Heart right ventricle (tissue), 16 donors: ENCODE data around the gene HESX1. TPM values are rescaled to one million over a fixed set of nuclear protein-coding genes. Genes with fewer than 3 reads are reported as not detected.

ENCODE experiments used
- ATAC-seq, 8 donors: fragments of 200-7000 bp; cut with Tn5 transposase; one replicate each; pipeline ENCODE4 v1.9.1; 2020; ENCODE audit warnings: mild to moderate bottlenecking in 8 of 8, moderate library complexity in 8 of 8, moderate number of reproducible peaks in 1 of 8
- DNase-seq, 2 donors: peaks; one replicate each; pipeline ENCODE4 v3.0.0-alpha.2; 2020
- H3K27ac ChIP-seq, 10 donors: fragments of 200-600 bp; sonication (generic) in 2 of 10; one replicate each; pipeline versions ENCODE4 v1.5.0 to v1.8.0; 2020 to 2022; ENCODE audit warnings: mild to moderate bottlenecking in 3 of 10
- H3K27me3 ChIP-seq, 7 donors: fragments of 200-600 bp; one replicate each; pipeline ENCODE4 v1.8.0; 2021 to 2022; ENCODE audit warnings: mild to moderate bottlenecking in 2 of 7
- H3K36me3 ChIP-seq, 9 donors: fragments of 200-600 bp; sonication (generic) in 1 of 9; one replicate each; pipeline versions ENCODE4 v1.5.0 to v1.8.0; 2020 to 2022; ENCODE audit warnings: mild to moderate bottlenecking in 2 of 9
- H3K4me1 ChIP-seq, 9 donors: fragments of 200-600 bp; sonication (generic) in 1 of 9; one replicate each; pipeline versions ENCODE4 v1.5.0 to v1.8.0; 2020 to 2022; ENCODE audit warnings: mild to moderate bottlenecking in 4 of 9
- H3K4me3 ChIP-seq, 10 donors: fragments of 200-600 bp; sonication (generic) in 2 of 10; one replicate each; pipeline versions ENCODE4 v1.5.0 to v1.8.0; 2020 to 2022; ENCODE audit warnings: mild to moderate bottlenecking in 7 of 10, moderate library complexity in 2 of 10
- H3K9me3 ChIP-seq, 11 donors: fragments of 200-600 bp in 10 of 11; sonication (generic) in 2 of 11; one replicate each; pipeline versions ENCODE4 v1.5.0 to v1.8.0; 2013 to 2022; ENCODE audit warnings: mild to moderate bottlenecking in 2 of 11, control low read depth in 1 of 11, moderate library complexity in 1 of 11
- CTCF ChIP-seq, 9 donors: fragments of 200-600 bp; sonication (generic) in 2 of 9; IDR thresholded peaks; one replicate each; pipeline versions ENCODE4 v1.5.0 to v1.8.0; 2021 to 2022; ENCODE audit warnings: antibody characterized with exemption in 9 of 9, mild to moderate bottlenecking in 5 of 9, moderate library complexity in 1 of 9
- WGBS, 2 donors: extraction: QIAGEN DNeasy Blood & Tissue Kit; methylation state at CpG; one replicate each; pipeline ENCODE4 v1.1.7; 2013; ENCODE audit warnings: inconsistent platforms in 1 of 2; 5-methylcytosine and 5-hydroxymethylcytosine counted together
- intact Hi-C, 10 donors: fragments of 100-400 bp; cut with DNase I; formaldehyde crosslinking; loops; one replicate each; pipeline versions ENCODE4 v1.11.1 to v1.14.2; 2022
- long read RNA-seq, 3 donors: library from polyadenylated mRNA; unstranded; transcript quantifications; one replicate each; pipeline ENCODE4 v2.0.0, GENCODE V29; 2020 to 2021
- polyA plus RNA-seq, 2 donors: library from polyadenylated mRNA; stranded (reverse); fragments of 200-250 nt; gene quantifications; one replicate each; pipeline ENCODE4 v1.2.3, GENCODE V29; 2013
- total RNA-seq, 10 donors: library from RNA; stranded (reverse); fragmentation: NEBNext Ultra II Directional in 3 of 10; extraction: Animal tissue kit (Norgen Biotek cat#: 25700) in 3 of 10; gene quantifications; one replicate each; pipeline versions ENCODE4 v1.2.1 to v1.2.4, GENCODE V29; 2021 to 2023
- donor health status: Arrhythmogenic right ventricular cardiomyopathy.
- donor health status: ischemic (EF 13 %, LVEDD 7.1; RV severe dilation, severe dysfunction).
- donor health status: healthy with polysubstance abuse.
- donor health status: DM: no; HTN: yes; CAD: no.
- donor health status: DM: no; HTN: no; CAD: no.
- donor health status: ischemic (EF 25% LVEDD 6.9; RV normal size, moderate dysfunction).
- donor health status: ischemic (EF 25% LVEDD 5.7; RV mildly dilated, moderate dysfunction).
- donor health status: healthy.
- donor health status: DM: yes; HTN: yes; CAD: no.
- donor health status: Ischemic cardiomyopathy.
- donor health status: ischemic (EF 35%, LVEDD 5.7; RV mildly dilated, moderate dysfunction).
- donor health status: nonischemic (EF 11% LVEDD 7.7; RV severe dilation, severe dysfunction).
- donor health status: DM: yes; HTN: yes; CAD: no.
- donor health status: PGD.
- donor health status: ischemic (EF 29% LVEDD 5.4; RV normal size, mild dysfunction).
- donor health status: nonischemic (EF 23%, LVEDD 6.1; RV moderate dilation, normal function).

The HESX1 gene
- 1 to 10 TPM in 1 of 10 donors, under 1 TPM in 5, not detected in 4; 0.22 to 1.2 (median 0.54) TPM for total RNA-seq
- polyA plus RNA-seq, result 1 to 10 TPM in 1 of 2 donors, under 1 TPM in 1; 0.28 to 1.5 TPM
- long read RNA-seq, donor 1, result 0 reads
- long read RNA-seq, donor 2, partial matches to known transcripts, result 1 of 2 reads
- long read RNA-seq, donor 2, other reads (novel, unspliced or antisense), result 1 of 2 reads
- long read RNA-seq, donor 3, partial matches to known transcripts, result 0 of 2 reads
- long read RNA-seq, donor 3, other reads (novel, unspliced or antisense), result 2 of 2 reads

DNA sequence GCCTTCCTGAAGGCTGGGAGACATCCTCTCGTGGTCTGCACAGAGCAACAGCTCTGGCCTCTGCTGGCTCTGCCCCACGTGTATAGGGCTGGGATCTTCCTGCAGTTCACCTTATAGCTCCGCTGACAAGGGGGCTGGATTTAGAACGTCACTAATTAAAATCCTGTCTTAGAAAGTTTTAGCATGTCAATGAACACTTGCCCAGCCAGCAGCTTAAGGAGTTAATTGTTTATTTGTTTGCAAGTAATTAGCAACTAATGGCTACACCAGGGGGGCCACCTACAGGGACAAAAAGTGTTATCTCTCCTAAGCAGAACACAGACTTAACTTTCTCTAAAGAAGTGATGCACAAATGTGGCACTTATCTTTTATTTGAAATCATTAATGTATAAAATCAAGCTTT, at the start of gene HESX1:
TSS of gene HESX1 (minus strand) at position 84 of the 403 bp plus-strand sequence. CDS start at position 24, 60 bp downstream.
- Histone ChIP-seq H3K4me1 (no peaks in the 10 kb centered on the region), H3K9me3 (no peaks in the 10 kb centered on the region), H3K27me3 (peaks cover 0 to 19% (median 0%) of the 10 kb centered on the region in 7 donors), H3K4me3 (no peak within 1 kb of the TSS), H3K36me3 (no peaks in the 10 kb centered on the region), H3K27ac (no peak within 1 kb of the TSS)
- ATAC-seq, result no peak
- intact Hi-C loops, result no loop called here
- no peak for DNase-seq
- WGBS, 2 donors, result 51 to 63% methylated on average over 4 of the region's 4 CpGs
- TF ChIP-seq CTCF (IDR thresholded peaks at IDR 0.05), result no peak

DNA sequence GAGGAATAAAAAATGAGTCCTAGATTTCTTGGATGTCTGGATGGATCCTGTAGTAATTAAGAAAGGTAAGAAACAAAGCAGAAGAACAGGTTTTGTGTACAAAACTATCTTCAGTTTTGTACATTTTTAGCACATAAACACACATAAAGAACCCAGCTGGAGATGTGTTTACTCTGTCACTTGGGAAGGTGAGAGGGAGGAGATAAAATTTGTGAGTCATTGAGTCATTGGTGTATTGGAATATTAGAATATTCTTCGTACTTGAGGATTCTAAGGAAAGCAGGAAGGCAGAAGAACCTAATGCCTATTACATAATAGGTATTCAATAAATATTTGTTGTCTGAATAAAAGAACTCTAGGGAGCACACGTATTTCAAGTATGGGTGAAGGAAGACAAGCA, 45.2 kb upstream of the HESX1 start:
- Histone ChIP-seq H3K27me3 (no peaks in the 10 kb centered on the region), H3K36me3 (peaks cover 0 to 100% (median 66%) of the 10 kb centered on the region in 9 donors), H3K4me3 (no peak overlapping the region), H3K27ac (no peak overlapping the region), H3K9me3 (no peaks in the 10 kb centered on the region), H3K4me1 (no peaks in the 10 kb centered on the region)
- intact Hi-C loops, result no loop called here
- whole genome bisulfite sequencing, 2 donors, result 87 to 91% methylated on average over 2 of the region's 2 CpGs
- ATAC-seq (no peak), DNase-seq (no peak)
- no peak for TF ChIP-seq CTCF (IDR thresholded peaks at IDR 0.05)

- Histone ChIP-seq H3K9me3 (no peaks in the 10 kb centered on the region), H3K4me1 (peaks cover 0 to 32% (median 18%) of the 10 kb centered on the region in 9 donors), H3K4me3 (no peak overlapping the region), H3K36me3 (peaks cover 0 to 45% (median 21%) of the 10 kb centered on the region in 9 donors), H3K27me3 (no peaks in the 10 kb centered on the region), H3K27ac (no peak overlapping the region)
- WGBS, 2 donors, result 89 to 91% methylated on average over 13 of the region's 13 CpGs
- no peak for DNase-seq
- no peak for ATAC-seq
- intact Hi-C loops, result no loop called here
- no peak for TF ChIP-seq CTCF (IDR thresholded peaks at IDR 0.05)
These were observed 35.1 kb upstream of the HESX1 start for GRCh38 chr3:57234613-57235575.

DNA sequence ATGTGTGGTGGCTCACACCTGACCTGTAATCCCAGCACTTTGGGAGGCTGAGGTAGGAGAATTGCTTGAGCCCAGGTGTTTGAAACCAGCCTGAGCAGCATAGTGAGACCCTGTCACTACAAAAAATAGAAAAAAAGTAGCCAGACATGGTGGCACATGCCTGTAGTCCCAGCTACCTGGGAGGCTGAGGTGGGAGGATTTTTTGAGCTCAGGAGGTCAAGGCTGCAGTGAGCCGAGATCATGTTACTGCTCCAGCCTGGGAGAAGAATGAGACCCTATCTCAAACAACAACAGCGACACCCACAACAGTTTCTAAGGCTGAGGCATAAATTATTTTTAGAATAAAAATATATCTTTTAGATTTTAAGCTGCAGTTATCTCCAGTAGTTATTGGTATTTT, 34.0 kb upstream of the HESX1 start:
- Histone ChIP-seq H3K4me1 (peaks cover 0 to 43% (median 29%) of the 10 kb centered on the region in 9 donors), H3K36me3 (peaks cover 0 to 34% (median 11%) of the 10 kb centered on the region in 9 donors), H3K9me3 (no peaks in the 10 kb centered on the region), H3K27ac (no peak overlapping the region), H3K4me3 (no peak overlapping the region), H3K27me3 (no peaks in the 10 kb centered on the region)
- DNase-seq (no peak), ATAC-seq (no peak)
- intact Hi-C loops, result no loop called here
- WGBS, 2 donors, result 91 to 93% methylated on average over 2 of the region's 2 CpGs
- TF ChIP-seq CTCF (IDR thresholded peaks at IDR 0.05), result no peak
